Measurements from ENCODE around the gene SPOCK1.

SPOCK1 gene

GRCh38 chr5:137496919-137497318, 2.2 kb downstream of the SPOCK1 start:
- DNase-seq = no peak

DNA sequence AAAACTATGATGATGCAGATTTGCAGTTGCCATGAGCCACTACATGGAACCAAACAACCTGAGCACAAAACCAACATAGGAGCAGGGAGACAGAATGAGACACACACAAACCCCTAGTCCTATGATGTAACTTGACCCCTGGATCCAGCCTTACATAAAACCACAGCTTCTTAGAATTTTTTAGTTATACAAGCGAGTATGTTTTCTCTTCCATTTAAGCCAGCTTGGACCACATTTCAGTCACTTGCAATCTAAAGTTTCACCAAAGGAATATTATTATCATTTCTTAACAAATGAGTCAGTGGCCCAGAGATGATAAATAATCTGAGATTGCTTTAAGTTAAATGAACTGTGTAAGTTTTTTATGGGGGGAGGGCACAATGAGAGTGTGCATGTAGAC, 6.8 kb downstream of the SPOCK1 start:
- no peak for DNase-seq

GRCh38 chr5:137491121-137491520, 8.0 kb downstream of the SPOCK1 start:
- DNase-seq = peak in 2 of 56 donors; percentile 13 to 43

DNA sequence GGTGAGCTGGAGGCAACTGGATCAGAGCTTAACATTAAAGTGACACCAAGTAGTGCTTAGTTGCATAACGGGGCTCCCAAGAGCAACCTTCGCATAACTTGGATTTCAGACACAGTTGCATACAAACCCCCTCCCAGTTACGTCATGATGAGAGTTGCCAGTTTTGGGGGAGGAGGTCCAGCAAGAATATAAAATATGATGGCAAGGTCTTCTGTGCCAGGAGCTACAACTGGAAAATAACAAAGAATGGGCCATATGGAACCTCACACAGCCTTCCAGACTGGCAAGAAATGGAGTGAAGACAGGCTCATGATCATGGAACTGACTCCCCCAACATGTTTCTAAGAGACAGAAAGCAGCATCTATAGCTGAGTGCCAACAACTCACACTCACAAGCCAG, 8.5 kb downstream of the SPOCK1 start:
- no peak for DNase-seq

DNA sequence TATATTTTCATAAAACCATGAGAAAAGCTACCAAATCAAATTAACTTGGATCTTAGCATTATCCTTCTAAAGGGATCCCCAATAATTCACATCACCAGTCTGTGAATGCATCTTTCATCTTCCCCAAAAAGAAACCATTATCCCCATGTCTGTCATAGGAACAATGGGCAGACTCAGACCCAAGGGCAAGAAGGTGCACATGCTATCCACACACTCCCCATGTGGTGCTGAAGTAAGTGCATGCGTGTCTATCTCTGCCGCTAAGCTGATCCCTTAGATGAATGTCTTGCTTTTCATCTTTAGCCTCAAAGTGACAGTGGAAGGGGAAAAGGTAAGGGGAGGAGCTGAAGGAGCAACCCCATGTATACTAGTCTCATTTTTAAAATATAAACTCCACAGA, 10.2 kb downstream of the SPOCK1 start:
- DNase-seq = peak in 4 of 56 donors; percentile 7 to 30 (median 18)

- no peak for DNase-seq
Observed at GRCh38 chr5:137488516-137488915, 10.6 kb downstream of the SPOCK1 start.

- peak in 13 of 56 donors; percentile 4 to 79 (median 28) for DNase-seq
Observed at GRCh38 chr5:137487600-137487999, 11.5 kb downstream of the SPOCK1 start.

- peak in 1 of 56 donors; percentile 78 for DNase-seq
Observed at GRCh38 chr5:137486707-137487106, 12.4 kb downstream of the SPOCK1 start.

DNA sequence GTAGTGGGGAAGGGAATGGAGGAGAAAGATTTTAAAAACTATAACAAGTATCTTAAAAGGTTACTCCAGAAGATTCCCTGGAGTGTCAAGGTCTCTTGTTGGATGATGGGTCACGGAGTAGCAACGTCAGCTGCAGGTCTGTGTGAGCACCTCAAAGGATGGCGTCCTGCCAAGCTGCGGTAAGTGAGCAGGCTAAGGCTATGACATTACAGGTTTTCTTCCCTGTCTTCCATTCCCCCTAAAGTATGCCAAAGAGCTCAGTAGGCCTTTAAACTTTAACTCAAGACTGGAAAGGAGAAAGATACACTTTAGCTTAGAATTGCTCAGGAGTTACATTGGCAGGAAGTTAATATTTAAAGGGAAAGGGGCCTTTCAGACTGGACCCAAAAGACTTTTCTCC, 17.5 kb downstream of the SPOCK1 start:
- no peak for DNase-seq

DNA sequence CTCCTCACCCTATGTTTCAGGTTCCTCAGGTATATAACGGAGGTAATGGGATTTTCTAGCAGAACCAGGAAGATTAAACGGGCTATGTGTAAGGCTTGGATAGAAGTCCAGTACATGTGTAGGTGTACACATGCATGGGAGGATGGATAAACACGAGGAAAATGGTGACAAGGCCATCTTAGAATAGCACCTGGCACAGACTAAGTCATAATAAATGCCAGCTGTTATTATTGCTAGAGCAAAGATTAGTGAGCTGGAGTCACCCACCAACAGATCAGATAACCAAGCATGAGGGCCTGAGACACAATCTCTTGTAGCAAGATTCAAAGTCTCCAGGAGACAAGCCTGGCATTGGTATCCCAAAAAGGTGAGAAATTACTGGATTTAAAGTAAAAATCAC, 21.1 kb downstream of the SPOCK1 start:
- DNase-seq = no peak

DNA sequence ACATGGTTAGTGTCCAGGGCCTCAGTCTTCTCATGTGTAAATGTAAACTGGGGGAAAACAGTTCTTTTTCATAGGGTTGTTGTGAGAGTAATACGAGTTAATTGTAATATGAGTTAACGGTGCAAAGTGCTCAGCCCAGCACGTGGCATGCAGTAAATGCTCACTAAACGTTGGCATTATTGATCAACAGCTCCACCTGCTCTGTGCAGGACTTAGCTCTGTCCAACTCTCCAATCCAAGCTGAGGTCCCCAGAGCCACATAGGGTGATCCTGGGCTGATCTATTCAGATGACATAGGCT, 28.3 kb downstream of the SPOCK1 start:
- DNase-seq = no peak

GRCh38 chr5:137470111-137470920, 28.8 kb downstream of the SPOCK1 start:
- peak in 1 of 56 donors; percentile 72 for DNase-seq

DNA sequence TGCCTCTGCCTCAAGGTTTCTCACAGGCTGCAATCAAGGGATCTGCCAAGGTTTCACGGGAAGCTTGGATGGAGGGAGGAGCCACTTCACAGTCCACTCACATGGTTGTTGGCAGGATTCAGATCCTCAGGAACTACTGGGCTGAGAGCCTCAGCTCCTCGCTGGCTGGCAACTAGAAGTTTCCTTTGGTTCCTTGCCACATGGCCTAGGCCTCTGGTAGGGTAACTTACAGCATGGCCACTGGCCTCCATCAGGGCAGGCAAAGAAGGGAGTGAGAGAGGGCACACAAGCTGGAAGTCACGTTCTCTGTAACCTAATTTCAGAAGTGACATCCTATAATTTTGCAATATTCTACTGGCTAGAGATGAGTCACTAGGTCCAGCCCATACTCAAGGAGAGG, 32.2 kb downstream of the SPOCK1 start:
- DNase-seq = peak in 39 of 56 donors; percentile 9 to 74 (median 43)

DNA sequence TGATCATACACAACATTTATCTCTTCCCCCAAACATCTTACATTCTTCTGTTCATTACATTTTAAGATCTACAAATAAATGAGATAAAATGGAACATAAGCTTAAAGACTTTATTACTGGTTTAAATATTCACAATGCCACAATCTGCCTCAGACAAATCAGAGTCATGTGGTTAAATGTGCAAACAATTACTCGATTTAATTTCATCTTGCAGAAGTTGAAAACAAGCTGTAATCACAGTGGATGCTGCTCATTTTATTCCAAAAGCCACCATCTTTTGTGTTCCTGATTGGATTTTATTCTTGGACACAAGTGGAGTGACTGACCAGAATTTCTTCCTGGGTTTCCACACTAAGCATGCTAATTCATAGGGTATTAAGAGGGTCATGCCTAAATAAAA, 33.2 kb downstream of the SPOCK1 start:
- no peak for DNase-seq

- peak in 16 of 56 donors; percentile 14 to 57 (median 31) for DNase-seq
Observed at GRCh38 chr5:137462816-137463520, 36.2 kb downstream of the SPOCK1 start.

DNA sequence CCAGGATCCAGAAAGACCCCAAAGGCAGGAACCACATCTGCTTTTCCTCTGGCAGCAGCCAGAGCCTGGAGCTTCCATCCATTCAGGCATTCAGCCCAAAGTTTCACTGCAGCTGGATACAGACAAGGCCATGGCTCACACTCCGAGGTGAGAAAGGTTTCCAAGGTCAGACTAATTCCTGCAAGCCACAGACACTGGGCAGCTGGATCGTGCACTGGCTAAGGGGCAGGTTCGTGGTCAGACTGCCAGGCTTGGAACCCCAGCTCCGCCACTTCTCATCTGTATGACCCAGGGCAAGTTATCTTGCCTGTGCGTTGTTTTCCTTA, 36.9 kb downstream of the SPOCK1 start:
- DNase-seq = no peak

- no peak for DNase-seq
Observed at GRCh38 chr5:137461391-137462264, 37.5 kb downstream of the SPOCK1 start.

DNA sequence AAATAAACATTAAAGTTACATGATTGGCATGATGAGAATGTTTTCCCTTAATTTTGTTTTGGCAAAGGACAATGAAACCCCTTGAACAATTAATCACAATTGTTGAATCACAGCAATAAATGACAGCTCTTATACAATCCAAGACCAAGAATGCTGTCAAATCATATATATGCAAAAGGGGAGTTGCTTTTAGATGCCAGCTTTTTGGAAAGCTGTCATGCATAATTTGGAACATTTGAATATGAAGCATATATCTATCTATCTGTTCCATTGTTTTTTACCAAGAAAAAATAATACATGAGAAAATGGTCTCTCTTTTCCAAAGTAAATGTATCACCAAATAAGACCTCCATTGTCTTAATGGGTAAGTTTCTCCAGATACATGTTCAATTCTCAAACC, 44.5 kb downstream of the SPOCK1 start:
- DNase-seq = no peak

DNA sequence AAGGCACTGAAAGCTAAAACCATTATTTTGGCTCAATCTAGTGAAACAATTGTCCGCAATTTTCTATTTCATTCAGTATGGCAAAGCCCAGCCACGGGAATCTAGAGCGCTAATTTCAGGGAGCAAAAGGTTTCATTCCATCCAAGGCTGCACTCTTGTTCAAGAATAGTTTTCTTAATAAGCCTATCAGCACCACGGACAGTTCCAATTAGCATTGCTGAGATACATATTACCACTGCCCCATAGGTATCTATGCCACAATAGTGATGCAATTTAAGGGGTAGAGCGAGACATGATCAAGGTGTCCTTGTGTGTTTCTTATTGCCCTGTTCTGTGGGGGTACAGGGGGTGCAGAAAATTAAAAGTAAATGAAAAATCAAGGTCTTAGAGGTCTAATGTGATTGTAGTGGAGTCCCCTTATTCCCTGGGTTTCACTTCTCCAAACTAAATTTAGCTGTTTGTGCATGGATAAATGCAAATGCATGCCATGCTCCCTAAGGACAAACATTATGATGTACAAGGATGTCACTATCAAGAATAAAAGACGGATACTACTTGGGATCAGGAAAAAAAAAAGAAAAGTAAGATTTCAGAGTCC, 45.5 kb downstream of the SPOCK1 start:
- DNase-seq = no peak

- DNase-seq = peak in 1 of 56 donors; percentile 25
Observed at GRCh38 chr5:137450759-137451158, 48.4 kb downstream of the SPOCK1 start.

- DNase-seq = no peak
Observed at GRCh38 chr5:137448868-137449267, 50.3 kb downstream of the SPOCK1 start.

DNA sequence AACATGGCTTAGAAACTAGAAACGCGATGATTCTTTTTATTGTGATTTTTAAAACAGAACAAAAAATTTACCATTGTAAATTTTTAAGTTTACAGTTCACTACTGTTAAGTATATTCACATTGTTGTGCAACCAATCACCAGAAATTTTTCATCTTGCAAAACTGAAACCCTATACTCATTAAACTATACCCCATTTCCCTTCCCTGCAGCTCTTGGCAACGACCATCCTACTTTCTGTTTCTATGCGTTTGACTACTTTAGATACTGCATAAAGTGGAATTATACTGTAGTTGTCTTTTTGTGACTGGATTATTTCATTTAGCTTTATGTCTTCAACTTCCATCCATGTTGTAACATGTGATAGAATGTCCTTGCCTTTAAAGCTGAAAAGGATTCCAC, 52.5 kb downstream of the SPOCK1 start:
- DNase-seq = no peak

Data from nucleus accumbens (tissue), 56 donors.